Lower leg skin (tissue), 3 donors: ENCODE results near the gene CTDNEP1.

Experiments used
- POLR2A ChIP-seq, 2 donors: fragments of 450-650 bp; IDR thresholded peaks; one replicate each; pipeline ENCODE4 v1.6.1; 2016 to 2017; ENCODE audit warnings: antibody characterized with exemption in 2 of 2, mild to moderate bottlenecking in 1 of 2, moderate library complexity in 1 of 2
- TF ChIP-seq, protein P1 (sequence below), 3 donors: fragments of 450-650 bp; IDR thresholded peaks; one replicate each; pipeline ENCODE4 v1.5.1; 2016; ENCODE audit warnings: antibody characterized with exemption in 3 of 3, mild to moderate bottlenecking in 3 of 3, moderate library complexity in 2 of 3

DNA sequence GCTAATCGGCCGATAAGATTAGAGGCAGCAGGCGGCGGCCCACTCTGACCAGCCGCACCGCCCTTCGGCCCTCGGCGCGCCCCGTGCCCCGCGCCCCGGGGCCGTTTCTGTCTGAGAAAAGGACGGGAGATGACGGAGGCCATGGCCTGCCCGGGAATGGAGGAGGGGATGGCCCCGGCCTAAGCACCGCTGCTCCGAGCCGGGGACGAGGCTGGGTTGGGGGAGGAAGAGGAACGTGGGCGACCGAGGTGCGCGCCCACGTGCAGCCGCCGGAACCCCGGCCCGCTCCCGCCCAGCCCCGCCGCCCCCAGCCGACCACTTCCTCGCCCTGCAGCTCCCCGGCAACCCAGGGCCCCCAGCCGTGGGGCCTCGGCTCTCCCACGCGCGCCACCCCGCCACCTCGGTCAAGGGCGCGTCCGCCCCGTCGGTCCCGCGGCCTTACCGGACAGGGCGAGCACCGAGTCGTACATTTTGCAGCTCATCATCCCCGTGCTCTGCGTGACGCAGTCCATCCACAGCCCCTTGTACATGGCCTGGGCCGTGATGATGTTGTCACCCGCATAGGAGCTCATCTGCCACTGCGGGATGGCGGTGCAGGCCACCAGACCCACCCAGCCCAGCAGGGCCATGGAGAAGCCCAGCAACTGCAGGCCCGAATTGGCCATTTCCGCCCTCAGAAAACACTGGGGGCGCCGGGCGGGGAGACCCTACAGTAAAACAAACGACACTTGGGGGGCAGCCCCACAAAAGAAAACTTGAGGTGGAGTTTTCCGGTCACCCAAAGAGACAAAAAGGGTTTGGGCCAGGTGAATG, 10.1 kb upstream of the CTDNEP1 start:
- TF ChIP-seq POLR2A (IDR thresholded peaks at IDR 0.05), result no peak
- TF ChIP-seq, protein P1, sequence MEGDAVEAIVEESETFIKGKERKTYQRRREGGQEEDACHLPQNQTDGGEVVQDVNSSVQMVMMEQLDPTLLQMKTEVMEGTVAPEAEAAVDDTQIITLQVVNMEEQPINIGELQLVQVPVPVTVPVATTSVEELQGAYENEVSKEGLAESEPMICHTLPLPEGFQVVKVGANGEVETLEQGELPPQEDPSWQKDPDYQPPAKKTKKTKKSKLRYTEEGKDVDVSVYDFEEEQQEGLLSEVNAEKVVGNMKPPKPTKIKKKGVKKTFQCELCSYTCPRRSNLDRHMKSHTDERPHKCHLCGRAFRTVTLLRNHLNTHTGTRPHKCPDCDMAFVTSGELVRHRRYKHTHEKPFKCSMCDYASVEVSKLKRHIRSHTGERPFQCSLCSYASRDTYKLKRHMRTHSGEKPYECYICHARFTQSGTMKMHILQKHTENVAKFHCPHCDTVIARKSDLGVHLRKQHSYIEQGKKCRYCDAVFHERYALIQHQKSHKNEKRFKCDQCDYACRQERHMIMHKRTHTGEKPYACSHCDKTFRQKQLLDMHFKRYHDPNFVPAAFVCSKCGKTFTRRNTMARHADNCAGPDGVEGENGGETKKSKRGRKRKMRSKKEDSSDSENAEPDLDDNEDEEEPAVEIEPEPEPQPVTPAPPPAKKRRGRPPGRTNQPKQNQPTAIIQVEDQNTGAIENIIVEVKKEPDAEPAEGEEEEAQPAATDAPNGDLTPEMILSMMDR (IDR thresholded peaks at IDR 0.05), result no peak
